GM18951 (cell line): ENCODE results near the gene GBP5.
"Not testable (repeated sequence)": the region's sequence is repeated elsewhere in the genome, so short reads cannot be mapped to it uniquely, and the experiment has no call there.

ENCODE experiments used
- POLR2A ChIP-seq: IDR thresholded peaks from 4 replicates; pipeline ENCODE4 v1.6.1; 2011; ENCODE audit warnings: mild to moderate bottlenecking; ENCODE audit not compliant: insufficient read length, insufficient read depth; ENCODE audit errors: extremely low read depth
- in situ Hi-C: fragments of 300-500 bp; cut with MboI; formaldehyde crosslinking; loops from one replicate; pipeline ENCODE4 v1.12.0; 2022; ENCODE audit warnings: low sequenced_read_pairs, mixed read lengths, inconsistent platforms; ENCODE audit not compliant: unreplicated experiment

The GBP5 gene

DNA sequence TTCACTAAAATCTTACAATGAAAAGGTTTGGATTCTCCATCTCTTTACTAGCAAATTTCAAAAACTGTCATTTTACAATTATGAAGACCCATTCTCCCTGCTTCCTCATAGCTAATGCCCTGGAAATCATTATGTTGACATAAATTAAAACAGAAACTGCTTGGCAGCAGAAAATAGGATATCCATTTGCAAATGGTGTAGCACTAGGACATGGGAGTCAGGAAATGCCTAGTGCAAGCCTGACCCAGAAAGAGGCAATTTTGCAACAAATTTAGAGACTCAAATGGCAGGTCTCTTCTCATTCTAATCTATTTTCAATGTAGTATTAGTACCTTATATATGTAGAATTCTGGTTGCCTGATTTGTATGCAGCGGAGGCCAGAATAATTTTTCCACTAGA is 2.2 kb downstream of the GBP5 start:
- no peak for TF ChIP-seq POLR2A

GRCh38 chr1:89269277-89269676 is 3.4 kb downstream of the GBP5 start:
- no peak for TF ChIP-seq POLR2A
- in situ Hi-C loops: no loop called here

More for the DNA sequence above, 2.2 kb downstream of the GBP5 start:
- in situ Hi-C loops: no loop called here

GRCh38 chr1:89262643-89263042 is 10.0 kb downstream of the GBP5 start:
- in situ Hi-C loops: no loop called here
- TF ChIP-seq POLR2A: no peak

GRCh38 chr1:89261926-89262515 is 10.6 kb downstream of the GBP5 start:
- in situ Hi-C loops: no loop called here

DNA sequence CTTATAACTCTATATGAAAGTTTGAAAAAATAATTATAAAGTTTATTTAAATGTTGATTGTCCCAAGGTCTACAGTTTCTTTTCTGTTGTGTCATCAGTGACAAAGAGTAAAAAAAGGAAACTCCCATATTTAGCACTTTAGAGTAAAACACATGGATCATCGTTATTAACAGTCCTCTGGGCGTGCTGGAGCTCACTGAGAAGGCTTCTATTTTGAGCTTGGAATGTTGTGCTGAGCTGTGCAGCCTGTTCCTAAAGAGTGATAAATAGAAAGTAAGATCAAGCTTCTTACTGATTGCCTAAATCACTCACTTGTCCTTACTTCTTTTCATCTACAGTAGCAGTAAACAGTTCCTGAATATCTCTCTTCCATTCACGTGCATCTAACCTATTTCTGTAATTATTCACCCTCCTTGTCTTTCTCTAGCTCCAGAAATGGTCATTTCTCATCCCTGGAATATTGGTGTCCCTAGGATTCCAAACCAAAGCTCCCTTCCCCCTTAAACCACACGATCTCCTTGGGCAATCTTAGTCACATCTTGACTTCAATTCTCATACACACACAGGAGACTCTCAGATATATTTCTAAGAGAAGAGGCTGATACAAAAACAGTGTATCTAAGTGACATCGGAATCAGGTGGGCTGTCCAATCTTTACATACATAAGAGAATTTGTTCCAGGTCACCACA is 11.9 kb downstream of the GBP5 start:
- TF ChIP-seq POLR2A: no peak
- in situ Hi-C loops: no loop called here

More at GRCh38 chr1:89261926-89262515, 10.6 kb downstream of the GBP5 start:
- no peak for TF ChIP-seq POLR2A

- in situ Hi-C loops: no loop called here
- TF ChIP-seq POLR2A: no peak
Observed at GRCh38 chr1:89260042-89260441, 12.6 kb downstream of the GBP5 start.

DNA sequence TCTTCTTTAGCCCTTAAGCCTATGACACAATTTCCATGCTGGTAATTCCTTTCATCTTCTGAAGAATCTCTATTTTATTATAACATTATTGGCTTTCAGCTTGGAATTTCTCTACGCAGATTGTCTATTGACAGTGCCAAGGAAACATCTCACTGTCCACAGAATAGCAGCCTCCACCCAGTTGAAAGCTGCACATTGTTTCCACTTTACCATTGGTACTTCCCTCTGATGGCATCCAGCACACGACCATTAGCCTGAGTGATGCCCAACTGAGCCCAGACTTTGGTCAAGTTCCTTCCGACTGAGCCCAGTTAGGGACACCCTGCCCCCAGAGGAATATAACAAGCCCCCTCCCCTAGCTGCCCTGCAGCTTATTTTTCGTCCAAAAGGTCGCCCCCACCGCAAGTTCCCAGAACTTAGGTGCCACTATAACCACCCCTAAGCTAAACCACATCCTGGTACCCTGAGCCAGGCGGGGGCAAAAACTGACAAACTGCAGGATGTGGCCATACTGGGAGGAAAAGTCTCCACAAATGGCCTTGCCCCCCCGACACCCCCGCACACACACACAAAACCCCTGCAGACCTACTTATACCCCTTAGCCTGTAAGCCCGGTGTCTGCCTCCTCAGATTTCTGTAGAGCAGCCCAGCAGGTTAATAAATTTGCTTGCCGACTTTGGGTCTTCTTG is 13.2 kb downstream of the GBP5 start:
- in situ Hi-C loops: no loop called here
- no peak for TF ChIP-seq POLR2A

DNA sequence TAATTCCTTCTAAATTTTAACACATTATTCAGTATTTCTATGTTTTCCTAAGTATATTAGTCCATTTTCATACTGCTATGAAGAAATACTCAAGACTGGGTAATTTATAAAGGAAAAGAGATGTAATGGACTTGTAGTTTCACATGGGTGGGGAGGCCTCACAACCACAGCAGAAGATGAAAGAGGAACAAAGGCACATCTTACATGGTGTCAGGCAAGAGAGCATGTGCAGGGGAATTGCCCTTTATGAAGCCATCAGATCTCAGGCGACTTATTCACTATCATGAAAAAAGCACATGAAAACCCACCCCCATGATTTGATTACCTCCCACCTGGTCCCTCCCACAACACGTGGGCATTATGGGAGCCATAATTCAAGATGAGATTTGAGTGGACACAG is 15.6 kb downstream of the GBP5 start:
- in situ Hi-C loops: no loop called here
- TF ChIP-seq POLR2A: no peak

- in situ Hi-C loops: not testable (repeated sequence)
Observed at GRCh38 chr1:89255581-89255980, 17.1 kb downstream of the GBP5 start.

- TF ChIP-seq POLR2A: no peak
- in situ Hi-C loops: no loop called here
Observed at GRCh38 chr1:89254658-89255287, 17.9 kb downstream of the GBP5 start.

GRCh38 chr1:89243046-89243445 is 29.6 kb downstream of the GBP5 start:
- no peak for TF ChIP-seq POLR2A
- in situ Hi-C loops: no loop called here
